LHCN-M2 (cell line): ENCODE measurements around the gene PRAMEF7. TPM values are rescaled to one million over a fixed set of nuclear protein-coding genes. Genes with fewer than 3 reads are reported as not detected.
"Not testable (repeated sequence)": the region's sequence is repeated elsewhere in the genome, so short reads cannot be mapped to it uniquely, and the experiment has no call there.

Experiments
- DNase-seq: peaks from one replicate; pipeline ENCODE4 v3.0.0-alpha.2; 2012; ENCODE audit warnings: low read depth
- polyA plus RNA-seq: library from polyadenylated mRNA; unstranded; fragments of >200 nt; gene quantifications from one replicate; pipeline ENCODE4 v1.2.1, GENCODE V29; 2012; ENCODE audit warnings: missing spikeins
- total RNA-seq: library from RNA; depleted of rRNA; stranded (reverse); fragments of >200 nt; gene quantifications from 2 replicates; pipeline ENCODE4 v1.2.3, GENCODE V29; 2014; rRNA removed

PRAMEF7 gene
- total RNA-seq = not detected in 2 replicates
- not detected for polyA plus RNA-seq

DNA sequence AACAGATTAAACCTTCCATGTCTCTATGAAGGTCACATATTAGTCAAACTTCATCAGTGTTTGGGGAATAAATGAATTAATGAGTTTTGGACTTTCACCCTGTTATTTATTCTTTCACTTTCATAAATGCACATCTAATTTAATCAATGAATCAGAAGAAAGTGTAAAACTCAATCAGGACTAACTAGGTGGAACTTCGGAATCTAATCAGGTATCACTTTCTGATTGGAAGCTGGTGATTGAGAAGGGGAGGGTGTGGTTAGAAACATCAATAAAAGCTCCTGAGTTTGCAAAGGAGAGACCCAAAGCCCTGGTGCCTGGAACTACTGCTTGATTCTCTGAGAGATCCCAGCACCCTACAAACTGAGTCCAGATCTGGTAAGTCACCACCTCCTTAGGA, at the start of gene PRAMEF7:
Gene PRAMEF7, plus strand, starts transcription at position 301 of the 400 bp plus-strand sequence. CDS start 1,083 bp downstream, outside the sequence.
- not testable (repeated sequence) for DNase-seq

DNA sequence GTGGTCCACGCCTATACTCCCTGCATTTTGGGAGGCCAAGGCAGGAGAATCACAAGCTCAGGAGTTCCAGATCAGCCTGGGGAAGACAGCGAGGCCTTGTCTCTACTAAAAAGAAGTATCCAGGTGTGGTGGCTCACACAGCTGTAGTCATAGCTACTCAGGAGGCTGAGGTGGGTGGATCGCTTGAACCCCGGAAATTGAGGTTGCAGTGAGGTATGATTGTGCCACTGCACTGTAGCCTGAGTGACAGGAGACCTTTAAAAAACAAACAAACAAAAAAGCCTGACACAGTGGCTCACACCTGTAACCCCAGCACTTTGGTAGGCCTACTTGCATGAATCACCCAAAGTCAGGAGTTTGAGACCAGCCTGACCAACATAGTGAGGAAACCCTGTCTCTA, 38.0 kb upstream of the PRAMEF7 start:
- not testable (repeated sequence) for DNase-seq

DNA sequence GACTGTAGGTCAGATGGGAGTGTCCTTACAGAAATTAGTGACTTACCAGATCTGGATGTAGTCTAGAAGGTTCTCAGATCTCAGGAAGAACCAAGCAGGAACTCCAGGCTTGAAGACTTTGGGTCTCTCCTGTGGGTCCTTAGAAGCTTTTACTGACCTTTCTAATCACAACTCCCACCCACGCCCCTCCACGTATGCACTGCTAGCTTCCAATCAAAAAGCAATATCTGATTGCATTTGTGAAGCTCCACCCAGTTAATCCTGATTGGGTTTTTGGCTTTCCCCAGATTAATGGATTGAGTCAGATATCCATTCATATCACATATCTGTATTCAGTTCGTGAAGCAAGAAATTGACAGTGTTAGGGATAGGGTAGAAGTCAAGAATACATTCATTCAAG, 30.3 kb upstream of the PRAMEF7 start, which contains the start of gene PRAMEF4:
Gene PRAMEF4, minus strand, starts transcription at position 101 of the 400 bp plus-strand sequence. CDS start 2,807 bp downstream, outside the sequence.
- DNase-seq = not testable (repeated sequence)

DNA sequence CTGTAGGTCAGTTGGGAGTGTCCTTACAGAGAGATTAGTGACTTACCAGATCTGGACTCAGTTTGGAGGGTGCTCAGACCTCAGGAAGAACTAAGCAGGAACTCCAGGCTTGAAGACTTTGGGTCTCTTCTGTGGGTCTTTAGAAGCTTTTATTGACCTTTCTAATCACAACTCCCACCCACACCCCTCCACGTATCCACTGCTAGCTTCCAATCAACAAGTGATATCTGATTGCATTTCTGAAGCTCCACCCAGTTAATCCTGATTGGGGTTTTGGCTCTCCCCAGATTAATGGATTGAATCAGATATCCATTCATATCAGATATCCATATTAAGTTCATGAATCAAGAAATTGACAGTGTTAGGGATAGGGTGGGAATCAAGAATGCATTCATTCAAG, 18.2 kb upstream of the PRAMEF7 start, which contains the start of gene PRAMEF10:
Gene PRAMEF10, minus strand, starts transcription at position 101 of the 400 bp plus-strand sequence. CDS start 2,423 bp downstream, outside the sequence.
- DNase-seq = not testable (repeated sequence)

DNA sequence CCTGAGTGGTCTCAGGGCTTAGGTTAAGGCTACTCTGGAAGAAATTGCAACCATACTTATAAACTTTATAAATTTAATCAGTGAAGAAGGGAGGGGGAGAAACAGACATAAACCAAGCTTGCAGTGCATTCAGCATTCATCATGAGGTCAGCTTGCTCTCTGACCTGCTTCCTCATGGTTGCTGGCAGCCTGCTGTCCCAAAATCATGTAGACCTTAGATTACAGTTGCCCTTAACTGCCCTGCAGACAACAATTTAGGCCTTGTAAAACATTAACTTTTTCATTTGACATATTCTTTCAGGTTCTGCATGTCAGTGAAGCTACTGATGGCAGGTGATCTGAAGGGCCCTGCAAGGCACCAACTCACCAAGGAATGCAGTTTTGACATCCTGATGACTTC, 17.2 kb upstream of the PRAMEF7 start:
- not testable (repeated sequence) for DNase-seq

DNA sequence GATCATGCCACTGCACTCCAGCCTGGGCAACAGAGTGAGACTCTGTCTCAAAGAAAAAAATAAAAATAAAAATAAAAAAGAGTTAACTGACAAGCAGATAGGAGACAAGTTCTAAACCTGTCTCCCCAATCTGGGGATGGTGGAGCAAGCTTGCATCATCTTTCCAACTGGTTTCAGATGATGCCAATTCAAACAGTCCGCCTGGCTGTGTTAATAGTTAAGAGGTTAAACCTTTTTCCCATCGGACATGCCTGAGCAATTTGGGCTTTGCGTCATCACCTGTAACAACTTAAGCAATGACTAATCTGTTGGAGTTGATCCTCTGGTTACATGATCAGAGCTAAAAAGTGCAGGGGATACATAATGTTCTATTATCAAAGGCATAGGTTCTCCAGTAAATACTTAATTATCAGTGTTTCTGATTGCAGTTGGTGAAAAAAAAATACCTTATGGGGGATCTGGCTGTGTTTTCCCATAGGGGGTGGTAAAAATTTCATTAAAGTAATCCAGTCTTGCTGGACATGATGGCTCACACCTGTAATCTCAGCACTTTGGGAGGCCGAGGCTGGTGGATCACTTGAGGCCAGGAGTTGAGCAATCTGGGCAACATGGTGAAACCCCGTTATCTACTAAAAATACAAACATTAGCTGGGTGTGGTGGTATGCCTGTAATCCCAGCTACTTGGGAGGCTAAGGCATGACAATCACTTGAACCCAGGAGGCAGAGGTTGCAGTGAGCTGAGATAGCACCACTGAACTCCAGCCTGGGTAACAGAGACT, 12.4 kb upstream of the PRAMEF7 start:
- not testable (repeated sequence) for DNase-seq

DNA sequence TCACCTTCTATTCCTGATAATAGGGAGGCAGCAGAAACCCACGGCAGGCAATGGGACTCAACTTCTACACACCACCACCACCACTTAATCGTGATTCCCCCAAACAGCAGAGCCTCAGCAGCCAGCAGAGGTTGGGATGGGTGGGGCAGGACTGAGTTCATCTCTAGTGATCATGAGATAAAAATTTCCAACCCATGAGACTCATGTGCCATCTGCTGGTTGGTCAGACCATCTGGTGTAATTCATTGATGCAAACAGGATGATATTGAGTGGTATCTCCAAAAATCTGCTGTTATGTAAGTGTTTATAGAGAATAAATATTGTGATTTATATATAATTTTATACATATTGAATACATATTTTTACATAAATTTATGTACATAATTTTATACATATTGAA, 5.3 kb downstream of the PRAMEF7 start:
- DNase-seq = not testable (repeated sequence)

DNA sequence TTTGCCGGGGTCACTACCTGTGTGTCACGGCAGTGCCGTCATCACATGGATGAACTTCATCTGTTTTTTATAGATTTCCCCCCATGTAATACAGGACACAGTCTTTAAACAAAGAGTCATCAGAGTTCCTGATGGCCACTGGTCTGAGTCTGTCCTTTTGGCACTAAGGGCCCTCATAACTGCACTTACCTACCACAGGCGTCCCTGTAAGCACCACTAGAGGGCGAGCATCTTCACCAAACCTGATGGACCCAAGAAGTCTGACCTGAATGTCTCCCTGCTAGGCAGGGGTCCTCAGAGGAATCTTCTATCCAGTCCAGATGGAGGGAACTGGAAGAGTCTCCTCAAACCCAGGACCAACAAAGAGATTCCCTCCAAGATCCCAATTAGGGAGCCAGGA, 8.0 kb downstream of the PRAMEF7 start:
- not testable (repeated sequence) for DNase-seq

DNA sequence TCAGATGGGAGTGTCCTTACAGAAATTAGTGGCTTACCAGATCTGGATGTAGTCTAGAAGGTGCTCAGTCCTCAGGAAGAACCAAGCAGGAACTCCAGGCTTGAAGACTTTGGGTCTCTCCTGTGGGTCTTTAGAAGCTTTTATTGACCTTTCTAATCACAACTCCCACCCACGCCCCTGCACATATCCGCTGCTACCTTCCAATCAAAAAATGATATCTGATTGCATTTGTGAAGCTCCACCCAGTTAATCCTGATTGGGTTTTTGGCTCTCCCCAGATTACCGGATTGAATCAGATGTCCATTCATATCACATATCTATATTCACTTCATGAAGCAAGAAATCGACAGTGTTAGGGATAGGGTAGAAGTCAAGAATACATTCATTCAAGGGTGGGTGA, 31.1 kb downstream of the PRAMEF7 start, which contains the start of gene PRAMEF6:
Gene PRAMEF6, minus strand, starts transcription at position 101 of the 400 bp plus-strand sequence. CDS start 5,062 bp downstream, outside the sequence.
- not testable (repeated sequence) for DNase-seq

Other genes starting within 250 kb of the PRAMEF7 start
- gene AADACL3, start 200.5 kb upstream of the PRAMEF7 start, total RNA-seq = not detected in 2 replicates
- not detected in 2 replicates for gene CFAP107, start 170.4 kb upstream of the PRAMEF7 start, total RNA-seq
- gene PRAMEF12, start 142.9 kb upstream of the PRAMEF7 start, total RNA-seq = not detected in 2 replicates
- not detected in 2 replicates for gene PRAMEF1, start 125.2 kb upstream of the PRAMEF7 start, total RNA-seq
- gene PRAMEF11, start 85.2 kb upstream of the PRAMEF7 start, total RNA-seq = not detected in 2 replicates
- not detected in 2 replicates for gene HNRNPCL1, start 67.9 kb upstream of the PRAMEF7 start, total RNA-seq
- gene PRAMEF2, start 59.5 kb upstream of the PRAMEF7 start, total RNA-seq = not detected in 2 replicates
- gene PRAMEF4, start 30.4 kb upstream of the PRAMEF7 start, total RNA-seq = not detected in 2 replicates
- not detected in 2 replicates for gene PRAMEF10, start 18.3 kb upstream of the PRAMEF7 start, total RNA-seq
- gene PRAMEF6, start 31.0 kb downstream of the PRAMEF7 start, total RNA-seq = not detected in 2 replicates
- gene PRAMEF27, start 140.0 kb downstream of the PRAMEF7 start, total RNA-seq = not detected in 2 replicates
- gene HNRNPCL3, start 144.2 kb downstream of the PRAMEF7 start, total RNA-seq = not detected in 2 replicates
- not detected in 2 replicates for gene PRAMEF25, start 154.2 kb downstream of the PRAMEF7 start, total RNA-seq
- not detected in 2 replicates for gene HNRNPCL2, start 200.2 kb downstream of the PRAMEF7 start, total RNA-seq
- gene PRAMEF26, start 239.4 kb downstream of the PRAMEF7 start, total RNA-seq = not detected in 2 replicates
- not detected in 2 replicates for gene HNRNPCL4, start 249.0 kb downstream of the PRAMEF7 start, total RNA-seq